A673 (cell line): Measurements from ENCODE around the gene DLX1. TPM values are rescaled to one million over a fixed set of nuclear protein-coding genes. Genes with fewer than 3 reads are reported as not detected.
A peak's percentile ranks its signal among the peaks of the same experiment; 100 is the strongest.

ENCODE experiments used
- Bru-seq: library from RNA; stranded (reverse); fragments of 400-500 nt; gene quantifications from one replicate; lab custom pipeline; 2021; lab: Mats Ljungman, UMichigan
- BruChase-seq, 2 experiments: library from RNA; stranded (reverse); fragments of 400-500 nt; gene quantifications; one replicate each; lab custom pipeline; 2021; lab: Mats Ljungman, UMichigan
- BruUV-seq: library from RNA; stranded (reverse); fragments of 400-500 nt; replicated peaks from 2 replicates; lab custom pipeline; 2021; lab: Mats Ljungman, UMichigan
- CTCF ChIA-PET: fragments of 300-600 bp; sonication (Branson Sonifier 250); formaldehyde crosslinking; loops from one replicate; lab custom pipeline; 2022; ENCODE audit warnings: antibody characterized with exemption; lab: Charles Lee
- POLR2A ChIA-PET: fragments of 300-600 bp; sonication (Branson Sonifier 250); formaldehyde crosslinking; loops from one replicate; lab custom pipeline; 2022; ENCODE audit warnings: antibody characterized with exemption; ENCODE audit not compliant: low non-redundant PET; lab: Charles Lee
- DNase-seq: peaks from one replicate; pipeline ENCODE4 v3.0.0-alpha.2; 2015; ENCODE audit warnings: low spot score
- H3K27ac ChIP-seq: fragments of 200-600 bp; sonication (generic); 2 replicates; pipeline ENCODE4 v1.5.1; 2016; ENCODE audit warnings: mixed run types, low read depth, mild to moderate bottlenecking, mixed read lengths, antibody characterized with exemption, low read length; ENCODE audit not compliant: poor library complexity, severe bottlenecking
- H3K27me3 ChIP-seq: fragments of 200-600 bp; sonication (generic); replicated peaks from 2 replicates; pipeline ENCODE4 v1.6.1; 2017; ENCODE audit warnings: mixed run types, low read depth, mild to moderate bottlenecking, mixed read lengths, antibody characterized with exemption, low read length; ENCODE audit not compliant: insufficient read depth, poor library complexity
- H3K36me3 ChIP-seq: fragments of 200-600 bp; sonication (generic); 2 replicates; pipeline ENCODE4 v1.6.1; 2016; ENCODE audit warnings: mixed run types, mild to moderate bottlenecking, mixed read lengths, antibody characterized with exemption, low read length; ENCODE audit not compliant: insufficient read depth, poor library complexity, severe bottlenecking
- H3K4me1 ChIP-seq: fragments of 200-600 bp; sonication (generic); 2 replicates; pipeline ENCODE4 v1.6.1; 2017; ENCODE audit warnings: mixed run types, mild to moderate bottlenecking, mixed read lengths, antibody characterized with exemption, low read length; ENCODE audit not compliant: insufficient read depth, poor library complexity, severe bottlenecking
- H3K4me3 ChIP-seq: fragments of 200-600 bp; sonication (generic); 2 replicates; pipeline ENCODE4 v1.5.1; 2016; ENCODE audit warnings: low read depth, mixed run types, mild to moderate bottlenecking, mixed read lengths, low read length; ENCODE audit not compliant: poor library complexity, severe bottlenecking
- H3K9me3 ChIP-seq: fragments of 200-600 bp; sonication (generic); 2 replicates; pipeline ENCODE4 v1.6.1; 2016; ENCODE audit warnings: mixed run types, low read depth, mild to moderate bottlenecking, mixed read lengths, antibody characterized with exemption, low read length; ENCODE audit not compliant: poor library complexity, severe bottlenecking
- CTCF ChIP-seq: fragments of 300-800, 200-600 bp; sonication (generic); conservative IDR thresholded peaks from 2 replicates; pipeline ENCODE4 v1.5.1; 2017; ENCODE audit warnings: low read depth, mild to moderate bottlenecking, antibody characterized with exemption, low read length, moderate library complexity, mixed read lengths
- EZH2 ChIP-seq: fragments of 200-600 bp; sonication (generic); IDR thresholded peaks from 2 replicates; pipeline ENCODE4 v1.6.1; 2017; ENCODE audit warnings: borderline replicate concordance, low read depth, mild to moderate bottlenecking, mixed read lengths, antibody characterized with exemption, low read length; ENCODE audit not compliant: poor library complexity, severe bottlenecking
- intact Hi-C: fragments of 100-400 bp; cut with micrococcal nuclease; formaldehyde crosslinking; loops from one replicate; pipeline ENCODE4 v1.10.0; 2022; ENCODE audit not compliant: unreplicated experiment
- long read RNA-seq: library from polyadenylated mRNA; stranded (forward); transcript quantifications from one replicate; pipeline ENCODE4 v2.0.0, GENCODE V29; 2022
- total RNA-seq: library from RNA; stranded (reverse); gene quantifications from 2 replicates; pipeline ENCODE4 v1.2.3, GENCODE V29; 2021

Gene DLX1
- total RNA-seq (28.9 and 33.2 TPM in 2 replicates), Bru-seq, nascent RNA (percentile 76 among the genes with signal in this experiment), BruChase-seq, experiment 1, labeled RNA remaining after a 2-hour chase (percentile 93 among the genes with signal in this experiment), BruChase-seq, experiment 2, labeled RNA remaining after a 6-hour chase (percentile 73 among the genes with signal in this experiment)
- long read RNA-seq, transcript DLX1-203 (3 exons, 2,640 nt) = major isoform, 29 of 54 reads
- long read RNA-seq, partial matches to known transcripts = 0 of 54 reads
- long read RNA-seq, other reads (novel, unspliced or antisense) = 19 of 54 reads

- no peak for DNase-seq
- TSS peak; percentile 60 for BruUV-seq
- no peaks in the 10 kb centered on the region for H3K27me3 ChIP-seq
- intact Hi-C loops = no loop called here
- H3K27ac ChIP-seq = peak within 1 kb of the TSS; percentile 83
- peaks cover 7% of the 10 kb centered on the region for H3K36me3 ChIP-seq
- H3K4me1 ChIP-seq = peaks cover 32% of the 10 kb centered on the region
- ChIA-PET POLR2A (interaction anchor here (0.6 kb wide), 1 partner anchor 417 kb away, joined by 3 read pairs; no protein-coding TSS in a partner anchor), CTCF (interaction anchor here (1.0 to 1.5 kb wide), 2 partner anchors 10 to 11 kb away, joined by 3 to 5 read pairs; no protein-coding TSS in a partner anchor)
- TF ChIP-seq CTCF (no peak), EZH2 (no peak)
- peak within 1 kb of the TSS; percentile 70 for H3K4me3 ChIP-seq
- no peaks in the 10 kb centered on the region for H3K9me3 ChIP-seq
Observed at GRCh38 chr2:172085460-172086159, at the start of gene DLX1. Gene DLX1 (plus strand): TSS chr2:172085507. CDS start chr2:172085678, 171 bp downstream.

- Histone ChIP-seq H3K27me3 (no peaks in the 10 kb centered on the region), H3K4me3 (peak overlapping the region; percentile 5), H3K4me1 (peaks cover 39% of the 10 kb centered on the region), H3K9me3 (no peaks in the 10 kb centered on the region), H3K36me3 (no peaks in the 10 kb centered on the region), H3K27ac (peak overlapping the region; percentile 52)
- BruUV-seq = no TSS peak
- POLR2A ChIA-PET = interaction anchor here (0.5 to 1.0 kb wide), 2 partner anchors 53 to 59 kb away, joined by 4 to 6 read pairs; no protein-coding TSS in a partner anchor
- no peak for DNase-seq
- CTCF ChIA-PET = interaction anchor here (0.9 kb wide), 1 partner anchor 58 kb away, joined by 5 read pairs; no protein-coding TSS in a partner anchor
- intact Hi-C loops = loop anchor here (5.0 kb wide), 1 partner anchor 54 kb away; no protein-coding TSS in a partner anchor
- TF ChIP-seq EZH2 (no peak), CTCF (no peak)
Observed at GRCh38 chr2:172038121-172038520, 47.2 kb upstream of the DLX1 start.

DNA sequence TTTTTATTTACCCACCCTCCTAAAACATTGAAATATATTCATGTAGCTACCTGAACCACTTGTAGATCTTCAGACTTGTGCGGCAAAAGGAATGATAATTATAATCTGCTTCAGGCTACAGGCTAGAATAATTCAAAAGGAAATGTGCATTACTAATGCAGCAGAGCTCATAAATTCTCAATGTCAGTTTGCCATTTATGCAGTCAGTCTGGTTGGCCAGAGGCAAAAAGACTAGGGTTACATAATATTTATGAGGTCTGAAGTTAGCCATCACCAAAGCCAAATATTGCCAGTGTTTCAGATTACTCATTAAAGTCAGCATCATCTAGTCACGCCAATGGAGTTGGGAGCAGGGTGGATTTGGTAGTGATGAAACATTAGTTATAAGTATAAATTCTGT lies 46.7 kb upstream of the DLX1 start:
- peaks cover 39% of the 10 kb centered on the region for H3K4me1 ChIP-seq
- TF ChIP-seq CTCF = no peak
- intact Hi-C loops = loop anchor here (5.0 kb wide), 1 partner anchor 54 kb away; no protein-coding TSS in a partner anchor
- peak overlapping the region; percentile 74 for H3K27ac ChIP-seq
- no peaks in the 10 kb centered on the region for H3K36me3 ChIP-seq
- no TSS peak for BruUV-seq
- H3K4me3 ChIP-seq = peak overlapping the region; percentile 5
- ChIA-PET CTCF (interaction anchor here (0.9 kb wide), 1 partner anchor 57 kb away, joined by 5 read pairs; no protein-coding TSS in a partner anchor), POLR2A (interaction anchor here (0.6 to 1.0 kb wide), 2 partner anchors 15 to 58 kb away, joined by 4 read pairs; no protein-coding TSS in a partner anchor)
- peak; percentile 85 for DNase-seq
- H3K27me3 ChIP-seq = no peaks in the 10 kb centered on the region
- H3K9me3 ChIP-seq = no peaks in the 10 kb centered on the region
